GM21367 (cell line): ENCODE measurements around the gene CHST8.
"Not testable (repeated sequence)": the region's sequence is repeated elsewhere in the genome, so short reads cannot be mapped to it uniquely, and the experiment has no call there.

Source experiments
- ATAC-seq: cut with Tn5 transposase; IDR thresholded peaks from one replicate; pipeline ENCODE4 v1.9.1; 2021; ENCODE audit not compliant: unreplicated experiment

CHST8 gene

DNA sequence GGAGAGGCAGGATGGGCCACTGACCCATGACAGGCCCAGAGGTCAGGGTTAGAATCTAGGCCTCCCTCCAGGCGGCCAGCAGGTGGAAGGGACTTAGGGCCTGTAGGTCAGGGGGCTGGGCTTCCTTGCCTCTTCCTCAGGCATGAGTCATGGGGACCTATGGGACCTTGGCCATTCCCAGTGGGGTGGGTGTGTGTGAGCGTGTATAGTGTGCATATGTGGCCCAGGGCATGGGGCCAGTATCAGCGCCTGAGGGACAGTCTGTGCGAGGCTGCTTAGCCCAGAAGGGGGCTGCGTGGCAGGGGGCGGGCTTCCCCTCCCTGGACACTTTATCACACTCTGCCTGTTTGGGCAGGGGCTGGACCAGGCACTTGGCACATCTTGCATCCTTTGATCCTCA lies 188.2 kb downstream of the CHST8 start:
- ATAC-seq = no peak

DNA sequence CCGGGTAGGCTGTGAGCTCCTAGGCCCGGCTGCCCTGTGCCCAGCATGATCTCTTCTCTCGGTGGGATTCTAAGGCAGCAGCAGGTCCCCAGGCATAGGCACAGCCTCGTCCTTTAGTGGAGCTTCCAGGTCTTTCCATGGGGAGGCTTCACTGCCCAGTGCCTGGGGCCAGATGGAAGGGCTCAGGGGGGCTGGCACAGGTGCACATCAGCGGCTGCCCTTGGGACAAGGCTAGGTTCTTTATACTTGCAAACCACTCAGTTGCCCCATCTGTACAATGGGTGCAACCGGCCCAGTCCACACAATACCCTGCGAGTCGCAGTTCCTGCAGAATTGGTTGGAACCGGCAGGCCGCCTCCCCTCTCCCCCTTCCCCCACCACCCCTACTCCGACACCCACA lies 189.1 kb downstream of the CHST8 start:
- no peak for ATAC-seq

DNA sequence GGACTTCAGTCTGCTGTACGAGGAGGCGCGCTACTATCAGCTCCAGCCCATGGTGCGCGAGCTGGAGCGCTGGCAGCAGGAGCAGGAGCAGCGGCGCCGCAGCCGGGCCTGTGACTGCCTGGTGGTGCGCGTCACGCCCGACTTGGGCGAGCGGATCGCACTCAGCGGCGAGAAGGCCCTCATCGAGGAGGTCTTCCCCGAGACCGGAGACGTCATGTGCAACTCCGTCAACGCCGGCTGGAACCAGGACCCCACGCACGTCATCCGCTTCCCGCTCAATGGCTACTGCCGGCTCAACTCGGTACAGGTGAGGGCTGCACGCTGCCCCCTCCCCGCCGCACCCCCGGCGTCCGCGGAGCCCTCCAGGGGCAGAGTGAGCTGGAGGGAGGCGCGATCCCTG lies 189.5 kb downstream of the CHST8 start:
- no peak for ATAC-seq

DNA sequence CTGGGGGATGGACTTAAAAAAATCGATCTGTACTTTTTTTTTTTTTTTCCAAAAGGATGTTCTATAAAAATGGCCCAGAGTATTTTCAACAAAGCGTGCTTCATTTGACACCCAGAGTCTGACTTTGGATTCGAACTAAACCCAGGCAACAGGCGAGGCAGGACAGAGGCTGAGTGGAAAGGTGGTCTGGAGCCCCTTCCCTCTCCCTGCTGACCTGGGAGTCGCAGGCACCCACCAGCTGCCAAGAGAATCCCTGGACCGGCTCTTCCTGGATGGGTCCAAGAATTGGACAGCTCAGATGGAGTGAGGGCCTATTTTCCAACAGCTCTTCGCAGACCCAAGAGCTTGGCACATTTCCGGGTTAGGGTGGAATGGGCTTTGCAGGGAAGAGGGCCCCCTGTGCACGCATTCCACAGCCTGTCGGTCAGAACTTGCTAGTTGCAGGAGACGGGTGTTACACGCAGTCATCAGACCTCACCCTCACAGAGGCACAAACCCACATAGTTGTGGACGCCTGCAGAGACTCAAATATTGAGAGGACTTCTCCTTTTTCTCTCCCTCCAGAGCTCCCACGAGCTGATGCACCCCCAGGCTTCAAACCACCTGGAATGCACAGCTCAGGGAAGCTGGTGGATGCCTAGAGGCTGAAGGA lies 190.1 kb downstream of the CHST8 start:
- no peak for ATAC-seq

DNA sequence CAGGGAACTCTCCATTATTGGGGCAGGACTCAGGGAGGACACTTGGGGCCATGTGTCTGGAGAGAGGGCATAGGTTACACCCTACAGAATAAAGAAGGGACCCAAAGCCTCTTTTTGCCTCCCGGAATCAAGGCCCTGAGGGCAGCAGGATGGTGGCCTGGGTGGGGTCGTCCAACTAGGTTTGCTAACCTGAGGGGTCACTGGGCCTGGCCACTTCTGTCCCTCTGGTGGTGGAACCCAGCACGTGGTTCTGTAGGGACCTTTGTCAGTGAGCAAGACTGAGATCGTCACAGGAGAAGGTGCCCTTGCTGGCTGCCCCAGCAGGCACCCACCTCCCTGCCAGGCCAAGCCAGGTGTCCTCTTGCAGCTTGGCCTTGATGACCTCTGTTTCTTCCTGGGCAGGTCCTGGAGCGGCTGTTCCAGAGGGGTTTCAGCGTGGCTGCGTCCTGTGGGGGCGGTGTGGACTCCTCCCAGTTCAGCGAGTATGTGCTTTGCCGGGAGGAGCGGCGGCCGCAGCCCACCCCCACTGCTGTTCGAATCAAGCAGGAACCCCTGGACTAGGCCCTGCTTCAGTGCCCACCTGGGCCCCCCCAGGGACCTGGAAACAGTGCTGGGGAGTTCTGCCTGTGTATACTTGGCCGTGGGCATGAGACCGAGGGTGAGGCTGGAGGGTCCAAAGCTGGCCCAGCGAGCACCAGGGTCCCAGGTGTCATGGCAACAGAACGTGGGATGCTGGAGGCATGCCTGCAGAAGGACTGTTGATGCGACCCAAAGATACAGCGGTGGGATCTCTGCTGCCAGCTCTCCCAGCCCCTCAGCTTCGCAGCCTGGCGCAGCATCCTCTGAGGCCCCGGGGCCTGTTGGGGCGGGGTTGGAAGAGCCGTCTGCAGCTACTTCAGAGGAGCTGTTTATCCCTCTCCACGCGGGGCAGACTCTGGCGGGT lies 190.9 kb downstream of the CHST8 start:
- no peak for ATAC-seq

DNA sequence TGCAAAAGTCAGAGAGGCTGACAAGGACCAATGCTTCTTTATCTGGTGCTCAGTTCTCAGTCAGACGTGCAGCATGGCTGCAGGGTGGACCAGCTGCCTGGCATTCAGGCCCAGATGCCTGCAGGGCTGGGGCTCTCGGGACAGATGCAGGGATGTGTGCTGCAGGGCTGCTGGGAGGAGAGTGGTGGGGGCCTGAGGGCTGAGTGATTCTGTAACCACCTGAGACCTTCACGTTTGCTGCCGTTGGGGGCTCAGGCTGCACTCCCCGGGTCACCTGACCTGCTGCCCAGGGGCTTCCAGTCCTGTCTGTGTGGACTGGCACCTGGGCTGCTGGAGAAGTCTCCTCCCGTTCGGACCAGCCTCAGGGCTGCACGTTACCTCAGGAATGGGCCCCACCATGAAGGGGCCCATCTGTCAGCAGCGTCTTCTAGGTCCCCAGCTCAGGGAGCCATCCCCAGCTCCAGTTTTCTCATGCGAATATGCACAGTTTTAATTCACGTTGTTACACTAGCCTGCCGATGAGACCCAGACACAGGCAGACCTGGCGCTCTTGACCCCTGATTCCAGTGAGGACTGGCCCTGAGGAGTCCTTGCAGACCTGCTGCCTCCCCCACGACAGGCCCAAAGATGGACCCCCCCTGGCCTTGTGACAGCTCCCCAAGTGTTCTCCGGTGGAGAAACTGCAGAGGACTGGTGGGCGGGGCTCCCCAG lies 191.8 kb downstream of the CHST8 start:
- ATAC-seq = no peak

DNA sequence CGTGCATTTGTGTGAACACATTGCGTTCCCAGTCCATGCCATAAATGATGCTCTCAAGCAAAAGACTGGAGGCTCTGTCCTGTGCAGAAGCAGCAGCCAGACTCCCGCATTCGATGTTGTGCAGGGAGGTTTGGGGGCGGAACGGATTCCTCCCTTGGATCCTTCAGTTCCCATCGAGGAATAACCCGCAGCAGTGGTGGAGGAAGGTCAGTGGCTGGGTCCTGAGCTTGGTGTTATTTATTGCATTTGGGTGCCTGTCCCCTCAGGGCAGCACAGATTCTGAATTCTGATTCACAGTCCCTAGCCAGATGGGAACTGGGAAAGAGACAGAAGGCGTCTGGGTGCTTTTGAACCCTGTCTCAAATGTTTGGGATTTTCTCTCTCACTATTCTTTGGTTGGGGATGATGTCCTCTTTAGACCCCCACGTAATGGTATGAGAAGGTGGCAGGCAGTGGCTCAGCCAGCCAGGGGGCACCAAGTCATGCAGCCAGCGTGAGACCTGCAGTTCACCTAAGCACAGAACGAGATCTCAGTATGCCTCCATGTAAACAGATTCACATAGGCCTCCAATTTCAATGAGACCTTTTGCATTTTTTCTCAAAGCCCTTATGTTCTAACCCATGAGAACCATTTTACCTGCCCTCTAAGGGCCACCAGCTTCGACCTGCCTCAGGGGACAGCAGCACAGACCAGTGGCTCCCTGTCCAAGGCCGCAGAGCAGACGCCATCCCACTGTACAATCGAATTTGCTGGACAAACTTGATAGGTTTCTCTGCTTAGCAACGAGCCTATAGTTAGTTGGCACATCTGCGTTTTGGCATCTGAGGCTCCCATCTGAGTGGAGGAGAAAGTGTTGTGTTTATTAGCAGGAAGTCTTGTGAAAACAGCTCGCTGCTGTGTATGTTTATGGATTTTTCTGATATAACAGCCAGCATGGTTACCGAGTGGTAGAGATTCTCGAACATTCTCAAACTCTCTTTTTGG lies 192.7 kb downstream of the CHST8 start:
- ATAC-seq = no peak

DNA sequence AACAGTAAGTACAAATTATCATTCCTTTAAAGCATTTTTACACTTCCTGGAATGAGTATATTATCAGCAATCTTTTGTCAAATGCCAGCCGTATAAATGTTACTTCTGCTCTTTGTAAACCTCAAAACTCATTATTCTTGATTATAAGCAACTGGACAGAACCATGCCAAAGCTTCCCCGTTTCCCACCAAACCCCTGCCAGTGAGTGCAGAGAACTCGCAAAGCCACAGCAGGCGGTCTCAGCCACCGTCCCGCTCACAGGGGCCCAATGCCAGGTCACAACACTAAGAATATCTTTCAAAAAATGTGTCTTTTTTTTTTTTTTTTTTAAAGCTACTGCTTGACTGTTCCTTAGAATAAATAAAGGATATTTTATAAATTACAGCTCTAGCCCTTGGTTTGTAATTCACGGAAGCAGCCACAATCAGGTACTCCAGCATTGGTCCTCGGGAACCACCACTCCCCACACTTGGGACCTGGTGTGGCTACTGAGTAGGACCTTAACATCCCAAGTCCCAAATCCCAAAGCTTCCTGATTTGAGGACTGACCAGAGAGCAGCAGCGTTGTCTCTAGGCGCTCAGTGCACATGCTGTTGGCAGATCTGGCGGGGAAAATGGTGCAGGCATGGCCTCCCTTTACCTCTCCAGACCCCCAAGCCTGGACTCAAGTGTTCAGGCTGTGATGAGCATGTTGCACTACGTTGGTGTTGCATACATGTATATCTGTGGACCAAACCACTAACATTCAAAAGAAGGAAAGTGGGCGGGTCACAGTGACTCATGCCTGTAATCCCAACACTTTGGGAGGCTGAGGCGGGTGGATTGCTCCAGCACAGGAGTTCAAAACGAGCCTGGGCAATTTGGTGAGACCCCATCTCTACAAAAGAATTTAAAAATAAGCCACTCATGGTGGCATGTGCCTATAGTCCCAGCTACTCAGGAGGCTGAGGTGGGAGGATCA lies 193.9 kb downstream of the CHST8 start:
- ATAC-seq = no peak

DNA sequence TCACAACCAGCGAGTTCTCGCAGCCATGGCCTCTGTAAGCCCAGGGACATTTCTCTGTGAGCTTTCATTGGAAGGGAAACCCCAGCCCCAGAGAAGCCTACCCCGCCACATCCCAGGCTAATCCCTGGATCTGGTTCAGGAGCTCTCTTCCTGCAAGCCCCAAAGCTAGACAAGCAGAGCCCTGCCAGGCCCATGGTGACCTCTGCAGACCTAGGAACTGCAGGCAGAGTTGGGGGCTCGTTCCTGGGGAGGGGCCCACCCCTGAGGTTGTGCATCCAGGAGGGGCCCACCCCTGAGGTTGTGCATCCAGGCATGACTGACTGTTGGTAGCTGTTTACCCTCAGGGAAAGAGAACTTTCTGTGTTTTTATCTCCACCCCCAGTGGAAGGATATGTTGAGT lies 196.7 kb downstream of the CHST8 start:
- ATAC-seq = no peak

DNA sequence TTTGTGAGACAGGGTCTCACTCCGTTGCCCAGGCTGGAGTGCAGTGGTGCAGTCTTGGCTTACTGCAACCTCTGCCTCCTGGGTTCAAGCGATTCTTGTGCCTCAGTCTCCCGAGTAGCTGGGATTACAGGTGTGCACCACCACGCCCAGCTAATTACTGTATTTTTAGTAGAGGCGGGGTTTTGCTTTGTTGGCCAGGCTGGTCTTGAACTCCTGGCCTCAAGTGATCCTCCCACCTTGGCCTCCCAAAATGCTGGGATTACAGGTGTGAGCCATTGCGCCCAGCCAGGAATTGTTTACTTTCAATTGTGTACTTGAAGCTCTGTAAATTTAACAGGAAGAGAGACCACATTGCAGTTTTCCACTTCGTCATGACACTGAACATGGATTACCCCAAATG lies 197.3 kb downstream of the CHST8 start:
- ATAC-seq = not testable (repeated sequence)

DNA sequence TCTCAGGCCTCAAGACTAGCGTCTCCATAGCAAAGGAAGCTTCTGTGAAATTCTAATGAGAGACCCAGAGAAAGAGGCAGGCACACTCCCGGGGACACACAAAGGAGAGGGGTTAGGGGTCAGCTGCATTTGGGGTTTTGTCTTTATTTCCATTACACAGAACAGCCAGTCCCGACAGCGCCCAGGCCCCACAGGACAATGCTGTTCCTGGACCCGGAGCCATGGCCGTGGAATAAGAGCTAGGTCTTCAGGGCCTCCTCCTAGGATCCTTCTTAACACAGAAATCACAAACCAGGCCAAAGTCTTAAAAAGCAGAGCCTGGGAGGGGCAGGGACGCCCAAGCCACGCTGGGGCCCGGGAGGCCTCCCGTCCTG lies 197.7 kb downstream of the CHST8 start:
- ATAC-seq = no peak

DNA sequence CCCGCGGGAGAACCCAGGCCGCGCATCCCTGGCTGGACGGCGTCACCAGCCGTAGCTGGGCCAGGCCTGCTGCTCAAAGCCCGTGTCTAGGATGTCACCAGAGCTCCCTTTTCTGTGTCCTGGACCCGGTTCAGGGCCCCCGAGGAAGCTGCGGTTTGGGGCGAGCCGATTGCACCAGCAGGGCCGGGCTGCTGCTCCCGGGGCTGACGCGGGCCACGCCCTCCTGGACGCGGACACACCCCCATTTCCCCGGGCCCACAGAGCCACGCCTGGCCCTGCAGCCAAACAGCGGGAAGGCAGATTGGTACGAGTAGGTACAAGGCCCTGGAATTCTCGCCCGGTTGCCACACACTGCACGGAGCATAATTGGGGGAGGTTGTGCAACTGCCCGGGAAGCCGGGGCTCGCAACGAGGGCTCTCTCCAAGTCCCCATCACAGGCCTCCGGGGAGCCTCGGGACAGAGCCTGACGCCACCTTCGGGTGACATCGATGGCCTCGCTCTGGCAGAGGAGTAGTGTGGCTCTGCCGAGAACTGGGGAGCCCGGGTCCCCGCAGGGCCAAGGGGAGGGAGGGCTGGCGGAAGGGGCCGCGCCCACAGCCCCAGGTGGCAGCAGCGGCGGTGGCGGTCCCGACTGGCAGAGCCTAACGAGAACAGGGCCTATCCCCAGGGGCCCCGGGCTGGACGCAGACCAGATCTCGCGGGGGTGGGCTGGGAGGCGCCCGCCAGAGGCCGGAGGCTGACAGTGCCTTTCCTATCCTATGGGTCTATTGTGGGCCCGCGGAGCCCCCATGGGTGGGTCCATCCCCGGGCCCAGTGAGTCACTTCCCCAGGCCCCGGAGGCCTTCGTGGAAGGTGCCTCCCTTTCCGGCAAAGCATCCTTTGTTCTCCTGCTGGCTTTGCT lies 198.4 kb downstream of the CHST8 start:
- no peak for ATAC-seq

DNA sequence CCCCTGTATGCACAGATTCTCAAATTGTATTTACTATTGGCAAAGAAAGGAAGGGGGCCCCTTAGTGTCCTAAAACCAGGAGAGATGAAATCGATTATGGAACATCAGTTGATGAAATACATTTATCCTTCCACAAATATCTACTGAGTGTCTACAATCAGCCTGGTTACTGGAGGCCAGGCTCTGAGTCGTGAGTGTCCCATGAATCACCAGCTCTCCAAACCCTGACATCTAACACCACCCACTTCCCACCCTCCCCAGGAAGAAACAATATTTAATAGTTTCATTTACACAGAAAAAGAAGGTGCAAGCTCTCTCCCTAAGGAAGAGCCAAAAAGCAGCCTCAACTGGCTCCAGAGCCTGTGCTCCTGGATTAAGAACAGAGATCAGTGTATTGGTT lies 200.1 kb downstream of the CHST8 start:
- no peak for ATAC-seq
